ENCODE results near the gene CMKLR1.

DNA sequence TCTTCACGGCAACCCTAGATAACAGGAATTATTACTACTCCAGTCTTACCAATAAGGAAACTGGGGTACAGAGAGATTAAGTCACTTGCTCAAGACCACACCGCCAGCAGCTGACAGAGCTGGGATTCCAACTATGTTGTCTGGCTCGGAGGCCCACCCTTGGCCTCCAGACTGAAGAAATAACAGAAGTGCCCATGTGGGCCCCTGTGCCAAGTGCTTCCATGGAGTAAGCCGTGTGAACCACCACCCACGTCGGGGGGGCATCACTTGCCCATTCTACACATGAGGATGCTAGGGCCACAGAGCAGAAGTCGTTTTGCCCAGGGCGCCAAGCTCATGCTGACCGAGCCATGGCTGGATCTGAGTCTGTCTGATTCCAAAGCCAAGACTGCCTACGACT is 926 bp upstream of the CMKLR1 start:
- TF ChIP-seq, protein P1, sequence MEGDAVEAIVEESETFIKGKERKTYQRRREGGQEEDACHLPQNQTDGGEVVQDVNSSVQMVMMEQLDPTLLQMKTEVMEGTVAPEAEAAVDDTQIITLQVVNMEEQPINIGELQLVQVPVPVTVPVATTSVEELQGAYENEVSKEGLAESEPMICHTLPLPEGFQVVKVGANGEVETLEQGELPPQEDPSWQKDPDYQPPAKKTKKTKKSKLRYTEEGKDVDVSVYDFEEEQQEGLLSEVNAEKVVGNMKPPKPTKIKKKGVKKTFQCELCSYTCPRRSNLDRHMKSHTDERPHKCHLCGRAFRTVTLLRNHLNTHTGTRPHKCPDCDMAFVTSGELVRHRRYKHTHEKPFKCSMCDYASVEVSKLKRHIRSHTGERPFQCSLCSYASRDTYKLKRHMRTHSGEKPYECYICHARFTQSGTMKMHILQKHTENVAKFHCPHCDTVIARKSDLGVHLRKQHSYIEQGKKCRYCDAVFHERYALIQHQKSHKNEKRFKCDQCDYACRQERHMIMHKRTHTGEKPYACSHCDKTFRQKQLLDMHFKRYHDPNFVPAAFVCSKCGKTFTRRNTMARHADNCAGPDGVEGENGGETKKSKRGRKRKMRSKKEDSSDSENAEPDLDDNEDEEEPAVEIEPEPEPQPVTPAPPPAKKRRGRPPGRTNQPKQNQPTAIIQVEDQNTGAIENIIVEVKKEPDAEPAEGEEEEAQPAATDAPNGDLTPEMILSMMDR (IDR thresholded peaks at IDR 0.05; ENCODE audit: insufficient read depth, low read depth, low read length), result no peak
- TF ChIP-seq EZH2 (IDR thresholded peaks at IDR 0.05; ENCODE audit: insufficient read depth, low read length), result no peak
